Liver (tissue), 9 donors: ENCODE measurements around the gene RER1. TPM values are rescaled to one million over a fixed set of nuclear protein-coding genes. Genes with fewer than 3 reads are reported as not detected.

Experiments
- DNase-seq: peaks from one replicate; pipeline ENCODE4 v3.0.0-alpha.2; 2017; ENCODE audit warnings: low spot score
- H3K27ac ChIP-seq, 2 donors: one replicate each; pipeline ENCODE4 v1.7.0; 2013; ENCODE audit warnings: inconsistent platforms in 2 of 2, low read length in 2 of 2, control low read depth in 1 of 2, low read depth in 1 of 2, mild to moderate bottlenecking in 1 of 2
- H3K27me3 ChIP-seq, 4 donors: one replicate each; pipeline versions ENCODE4 v1.6.1 to v1.7.0; 2013; ENCODE audit warnings: low read length in 3 of 4, inconsistent platforms in 1 of 4, mild to moderate bottlenecking in 1 of 4, moderate library complexity in 1 of 4; ENCODE audit not compliant: control insufficient read depth in 4 of 4, insufficient read depth in 4 of 4
- H3K36me3 ChIP-seq, 4 donors: one replicate each; pipeline versions ENCODE4 v1.6.1 to v1.7.0; 2013; ENCODE audit warnings: low read length in 3 of 4, mild to moderate bottlenecking in 3 of 4, low read depth in 1 of 4, moderate library complexity in 1 of 4; ENCODE audit not compliant: control insufficient read depth in 4 of 4, insufficient read depth in 3 of 4
- H3K4me1 ChIP-seq, 4 donors: one replicate each; pipeline versions ENCODE4 v1.6.1 to v1.7.0; 2013; ENCODE audit warnings: low read length in 3 of 4, mild to moderate bottlenecking in 3 of 4, moderate library complexity in 1 of 4; ENCODE audit not compliant: control insufficient read depth in 4 of 4, insufficient read depth in 4 of 4
- H3K4me3 ChIP-seq, 3 donors: one replicate each; pipeline versions ENCODE4 v1.6.1 to v1.7.0; 2013; ENCODE audit warnings: low read length in 3 of 3, control low read depth in 1 of 3, low read depth in 1 of 3, mild to moderate bottlenecking in 1 of 3
- H3K9ac ChIP-seq, 2 donors: one replicate each; pipeline ENCODE4 v1.7.0; 2013; ENCODE audit warnings: low read length in 2 of 2, mild to moderate bottlenecking in 2 of 2, moderate library complexity in 2 of 2, control low read depth in 1 of 2, low read depth in 1 of 2
- H3K9me3 ChIP-seq, 4 donors: one replicate each; pipeline versions ENCODE4 v1.6.1 to v1.7.0; 2013; ENCODE audit warnings: low read length in 3 of 4; ENCODE audit not compliant: control insufficient read depth in 4 of 4
- EGR1 ChIP-seq, 2 donors: IDR thresholded peaks; 2 replicates each; pipeline ENCODE4 v1.6.1; 2016 to 2018; ENCODE audit warnings: antibody characterized with exemption in 2 of 2, low read depth in 2 of 2
- FOXA1 ChIP-seq: IDR thresholded peaks from 2 replicates; pipeline ENCODE4 v1.6.1; 2016; ENCODE audit warnings: antibody characterized with exemption
- FOXA2 ChIP-seq: IDR thresholded peaks from 2 replicates; pipeline ENCODE4 v1.6.1; 2016; ENCODE audit warnings: antibody characterized with exemption
- GABPA ChIP-seq, 2 donors: IDR thresholded peaks in 1 of 2; conservative IDR thresholded peaks in 1 of 2; 2 replicates each; pipeline ENCODE4 v1.6.1; 2016; ENCODE audit warnings: antibody characterized with exemption in 2 of 2, mild to moderate bottlenecking in 1 of 2, moderate library complexity in 1 of 2
- HNF4A ChIP-seq, 2 donors: conservative IDR thresholded peaks; 2 replicates each; pipeline ENCODE4 v1.6.1; 2016; ENCODE audit warnings: antibody characterized with exemption in 2 of 2, mild to moderate bottlenecking in 2 of 2
- HNF4G ChIP-seq: IDR thresholded peaks from 2 replicates; pipeline ENCODE4 v1.6.1; 2016; ENCODE audit warnings: antibody characterized with exemption
- JUND ChIP-seq, 2 donors: IDR thresholded peaks; 2 replicates each; pipeline ENCODE4 v1.6.1; 2016; ENCODE audit warnings: antibody characterized with exemption in 2 of 2
- NR2F2 ChIP-seq: IDR thresholded peaks from 2 replicates; pipeline ENCODE4 v1.6.1; 2016; ENCODE audit warnings: antibody characterized with exemption
- RAD21 ChIP-seq, 2 donors: IDR thresholded peaks; 2 replicates each; pipeline ENCODE4 v1.6.1; 2016; ENCODE audit warnings: antibody characterized with exemption in 2 of 2, mild to moderate bottlenecking in 2 of 2
- RXRA ChIP-seq, 2 donors: IDR thresholded peaks; 2 replicates each; pipeline ENCODE4 v1.6.1; 2017 to 2018; ENCODE audit warnings: antibody characterized with exemption in 2 of 2, mild to moderate bottlenecking in 1 of 2
- SP1 ChIP-seq: IDR thresholded peaks from 2 replicates; pipeline ENCODE4 v1.6.1; 2018; ENCODE audit warnings: antibody characterized with exemption, mild to moderate bottlenecking
- TAF1 ChIP-seq: conservative IDR thresholded peaks from 2 replicates; pipeline ENCODE4 v1.6.1; 2016; ENCODE audit warnings: antibody characterized with exemption, mild to moderate bottlenecking
- YY1 ChIP-seq: IDR thresholded peaks from 2 replicates; pipeline ENCODE4 v1.6.1; 2016; ENCODE audit warnings: antibody characterized with exemption, mild to moderate bottlenecking
- WGBS: extraction: QIAGEN DNeasy Blood & Tissue Kit; methylation state at CpG from one replicate; pipeline ENCODE4 v1.1.7; 2013; 5-methylcytosine and 5-hydroxymethylcytosine counted together
- polyA plus RNA-seq, 2 donors: library from polyadenylated mRNA; stranded (reverse) in 1 of 2; unstranded in 1 of 2; fragments of 200-250 nt in 1 of 2; fragments of >200 nt in 1 of 2; fragmentation: Nextera tagmentation in 1 of 2; extraction: Ambion mirVana in 1 of 2; gene quantifications; one replicate each; pipeline versions ENCODE4 v1.2.1 to v1.2.3, GENCODE V29; 2013 to 2015
- total RNA-seq, 2 donors: library from RNA; depleted of rRNA; stranded (reverse); fragments of >200 nt; gene quantifications; one replicate each; pipeline ENCODE4 v1.2.3, GENCODE V29; 2014
- TF ChIP-seq, protein P1 (sequence below): fragments of 150-350 bp; IDR thresholded peaks from 2 replicates; pipeline ENCODE4 v1.5.1; 2017; ENCODE audit warnings: improper control_type of control experiment, low read depth, low read length; ENCODE audit not compliant: missing input control
- TF ChIP-seq, protein P2 (sequence below): IDR thresholded peaks from 2 replicates; pipeline ENCODE4 v1.6.1; 2016; ENCODE audit warnings: antibody characterized with exemption
- TF ChIP-seq, protein P3 (sequence below): IDR thresholded peaks from 2 replicates; pipeline ENCODE4 v1.6.1; 2016; ENCODE audit warnings: antibody characterized with exemption, mild to moderate bottlenecking
- TF ChIP-seq, protein P4 (sequence below): IDR thresholded peaks from 2 replicates; pipeline ENCODE4 v1.6.1; 2016; ENCODE audit warnings: antibody characterized with exemption
- TF ChIP-seq, protein P5 (sequence below): IDR thresholded peaks from 2 replicates; pipeline ENCODE4 v1.6.1; 2016; ENCODE audit warnings: antibody characterized with exemption
- donor health status: healthy.
- donor health status: healthy.
- donor health status: healthy.
- donor health status: healthy.
- donor health status: healthy.

The RER1 gene
- total and polyA plus RNA-seq, 4 donors = 43.5 to 142 (median 89.7) TPM

DNA sequence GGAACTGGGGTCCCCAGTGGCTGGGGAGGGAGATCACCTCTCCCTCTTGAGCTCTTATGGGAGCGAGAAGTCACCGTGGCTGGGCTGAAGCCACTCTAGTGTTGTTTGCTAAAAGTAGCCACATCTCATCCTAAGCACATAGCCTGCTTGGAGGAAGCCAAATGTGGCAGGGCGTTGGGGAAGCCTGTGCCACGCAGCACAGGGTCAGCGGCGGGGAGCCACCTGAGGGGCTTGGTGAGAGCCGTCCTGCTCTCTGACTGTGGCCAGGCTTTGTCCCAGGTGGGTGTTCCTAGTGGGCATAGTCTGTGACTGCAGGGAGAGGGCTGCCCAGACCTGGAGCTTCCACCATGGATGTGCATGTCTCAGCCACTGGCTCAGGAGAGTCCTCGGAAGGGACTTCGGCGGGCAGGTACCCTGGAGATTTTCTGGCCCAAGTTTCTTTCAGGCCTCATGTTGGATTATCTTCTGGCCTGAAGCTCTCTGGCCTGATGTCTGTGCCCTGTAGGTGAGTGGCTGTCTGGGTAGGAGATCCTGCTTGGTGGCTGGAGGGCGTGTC, 39.2 kb upstream of the RER1 start:
- Histone ChIP-seq H3K27ac (no peak overlapping the region), H3K9ac (no peak overlapping the region), H3K4me1 (no peaks in the 10 kb centered on the region), H3K4me3 (no peak overlapping the region), H3K36me3 (no peaks in the 10 kb centered on the region), H3K27me3 (no peaks in the 10 kb centered on the region), H3K9me3 (no peaks in the 10 kb centered on the region)
- DNase-seq = no peak
- whole genome bisulfite sequencing = 94% methylated on average over 11 of the region's 11 CpGs
- TF ChIP-seq HNF4A (conservative IDR thresholded peaks at IDR 0.05) (no peak), JUND (IDR thresholded peaks at IDR 0.05) (no peak), RAD21 (IDR thresholded peaks at IDR 0.05) (no peak), NR2F2 (no peak), GABPA (IDR thresholded peaks at IDR 0.05 in 1 of 2, conservative IDR thresholded peaks at IDR 0.05 in 1 of 2) (no peak), FOXA1 (no peak), YY1 (no peak), HNF4G (no peak), EGR1 (IDR thresholded peaks at IDR 0.05; ENCODE audit: low read depth in 2 of 2) (no peak), SP1 (no peak), TAF1 (no peak), FOXA2 (no peak), RXRA (IDR thresholded peaks at IDR 0.05) (no peak)
- TF ChIP-seq, protein P1, sequence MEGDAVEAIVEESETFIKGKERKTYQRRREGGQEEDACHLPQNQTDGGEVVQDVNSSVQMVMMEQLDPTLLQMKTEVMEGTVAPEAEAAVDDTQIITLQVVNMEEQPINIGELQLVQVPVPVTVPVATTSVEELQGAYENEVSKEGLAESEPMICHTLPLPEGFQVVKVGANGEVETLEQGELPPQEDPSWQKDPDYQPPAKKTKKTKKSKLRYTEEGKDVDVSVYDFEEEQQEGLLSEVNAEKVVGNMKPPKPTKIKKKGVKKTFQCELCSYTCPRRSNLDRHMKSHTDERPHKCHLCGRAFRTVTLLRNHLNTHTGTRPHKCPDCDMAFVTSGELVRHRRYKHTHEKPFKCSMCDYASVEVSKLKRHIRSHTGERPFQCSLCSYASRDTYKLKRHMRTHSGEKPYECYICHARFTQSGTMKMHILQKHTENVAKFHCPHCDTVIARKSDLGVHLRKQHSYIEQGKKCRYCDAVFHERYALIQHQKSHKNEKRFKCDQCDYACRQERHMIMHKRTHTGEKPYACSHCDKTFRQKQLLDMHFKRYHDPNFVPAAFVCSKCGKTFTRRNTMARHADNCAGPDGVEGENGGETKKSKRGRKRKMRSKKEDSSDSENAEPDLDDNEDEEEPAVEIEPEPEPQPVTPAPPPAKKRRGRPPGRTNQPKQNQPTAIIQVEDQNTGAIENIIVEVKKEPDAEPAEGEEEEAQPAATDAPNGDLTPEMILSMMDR = no peak
- TF ChIP-seq, protein P2, sequence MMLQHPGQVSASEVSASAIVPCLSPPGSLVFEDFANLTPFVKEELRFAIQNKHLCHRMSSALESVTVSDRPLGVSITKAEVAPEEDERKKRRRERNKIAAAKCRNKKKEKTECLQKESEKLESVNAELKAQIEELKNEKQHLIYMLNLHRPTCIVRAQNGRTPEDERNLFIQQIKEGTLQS = no peak
- TF ChIP-seq, protein P3, sequence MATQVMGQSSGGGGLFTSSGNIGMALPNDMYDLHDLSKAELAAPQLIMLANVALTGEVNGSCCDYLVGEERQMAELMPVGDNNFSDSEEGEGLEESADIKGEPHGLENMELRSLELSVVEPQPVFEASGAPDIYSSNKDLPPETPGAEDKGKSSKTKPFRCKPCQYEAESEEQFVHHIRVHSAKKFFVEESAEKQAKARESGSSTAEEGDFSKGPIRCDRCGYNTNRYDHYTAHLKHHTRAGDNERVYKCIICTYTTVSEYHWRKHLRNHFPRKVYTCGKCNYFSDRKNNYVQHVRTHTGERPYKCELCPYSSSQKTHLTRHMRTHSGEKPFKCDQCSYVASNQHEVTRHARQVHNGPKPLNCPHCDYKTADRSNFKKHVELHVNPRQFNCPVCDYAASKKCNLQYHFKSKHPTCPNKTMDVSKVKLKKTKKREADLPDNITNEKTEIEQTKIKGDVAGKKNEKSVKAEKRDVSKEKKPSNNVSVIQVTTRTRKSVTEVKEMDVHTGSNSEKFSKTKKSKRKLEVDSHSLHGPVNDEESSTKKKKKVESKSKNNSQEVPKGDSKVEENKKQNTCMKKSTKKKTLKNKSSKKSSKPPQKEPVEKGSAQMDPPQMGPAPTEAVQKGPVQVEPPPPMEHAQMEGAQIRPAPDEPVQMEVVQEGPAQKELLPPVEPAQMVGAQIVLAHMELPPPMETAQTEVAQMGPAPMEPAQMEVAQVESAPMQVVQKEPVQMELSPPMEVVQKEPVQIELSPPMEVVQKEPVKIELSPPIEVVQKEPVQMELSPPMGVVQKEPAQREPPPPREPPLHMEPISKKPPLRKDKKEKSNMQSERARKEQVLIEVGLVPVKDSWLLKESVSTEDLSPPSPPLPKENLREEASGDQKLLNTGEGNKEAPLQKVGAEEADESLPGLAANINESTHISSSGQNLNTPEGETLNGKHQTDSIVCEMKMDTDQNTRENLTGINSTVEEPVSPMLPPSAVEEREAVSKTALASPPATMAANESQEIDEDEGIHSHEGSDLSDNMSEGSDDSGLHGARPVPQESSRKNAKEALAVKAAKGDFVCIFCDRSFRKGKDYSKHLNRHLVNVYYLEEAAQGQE = no peak
- TF ChIP-seq, protein P4, sequence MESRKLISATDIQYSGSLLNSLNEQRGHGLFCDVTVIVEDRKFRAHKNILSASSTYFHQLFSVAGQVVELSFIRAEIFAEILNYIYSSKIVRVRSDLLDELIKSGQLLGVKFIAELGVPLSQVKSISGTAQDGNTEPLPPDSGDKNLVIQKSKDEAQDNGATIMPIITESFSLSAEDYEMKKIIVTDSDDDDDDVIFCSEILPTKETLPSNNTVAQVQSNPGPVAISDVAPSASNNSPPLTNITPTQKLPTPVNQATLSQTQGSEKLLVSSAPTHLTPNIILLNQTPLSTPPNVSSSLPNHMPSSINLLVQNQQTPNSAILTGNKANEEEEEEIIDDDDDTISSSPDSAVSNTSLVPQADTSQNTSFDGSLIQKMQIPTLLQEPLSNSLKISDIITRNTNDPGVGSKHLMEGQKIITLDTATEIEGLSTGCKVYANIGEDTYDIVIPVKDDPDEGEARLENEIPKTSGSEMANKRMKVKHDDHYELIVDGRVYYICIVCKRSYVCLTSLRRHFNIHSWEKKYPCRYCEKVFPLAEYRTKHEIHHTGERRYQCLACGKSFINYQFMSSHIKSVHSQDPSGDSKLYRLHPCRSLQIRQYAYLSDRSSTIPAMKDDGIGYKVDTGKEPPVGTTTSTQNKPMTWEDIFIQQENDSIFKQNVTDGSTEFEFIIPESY = no peak
- TF ChIP-seq, protein P5, sequence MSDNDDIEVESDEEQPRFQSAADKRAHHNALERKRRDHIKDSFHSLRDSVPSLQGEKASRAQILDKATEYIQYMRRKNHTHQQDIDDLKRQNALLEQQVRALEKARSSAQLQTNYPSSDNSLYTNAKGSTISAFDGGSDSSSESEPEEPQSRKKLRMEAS = no peak
